GM20431 (cell line): ENCODE data around the gene DPH1.

Source experiments
- in situ Hi-C: fragments of 300-500 bp; cut with MseI, MboI; formaldehyde crosslinking; loops from one replicate; pipeline ENCODE4 v1.15.0; 2020; ENCODE audit warnings: low sequenced_read_pairs; ENCODE audit not compliant: unreplicated experiment

Gene DPH1

DNA sequence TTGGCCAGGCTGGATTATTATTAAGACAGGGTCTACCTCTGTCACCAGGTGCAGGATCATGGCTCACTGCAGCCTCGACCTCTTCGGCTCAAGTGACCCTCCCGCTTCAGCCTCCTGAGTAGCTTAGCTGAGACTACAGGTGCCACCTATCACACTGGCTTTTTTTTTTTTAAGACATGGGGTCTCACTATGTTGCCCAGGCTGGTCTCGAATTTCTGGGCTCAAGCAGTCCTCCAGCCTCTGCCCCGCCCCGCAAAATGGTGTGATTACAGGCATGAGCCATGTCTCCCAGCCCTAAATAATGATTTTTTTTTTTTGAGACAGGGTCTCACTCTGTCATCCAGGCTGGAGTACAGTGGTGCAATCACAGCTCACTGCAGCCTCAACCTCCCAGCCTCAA, 17.6 kb downstream of the DPH1 start:
- in situ Hi-C loops, result no loop called here

GRCh38 chr17:2048805-2049204, 18.9 kb downstream of the DPH1 start:
- in situ Hi-C loops, result no loop called here

DNA sequence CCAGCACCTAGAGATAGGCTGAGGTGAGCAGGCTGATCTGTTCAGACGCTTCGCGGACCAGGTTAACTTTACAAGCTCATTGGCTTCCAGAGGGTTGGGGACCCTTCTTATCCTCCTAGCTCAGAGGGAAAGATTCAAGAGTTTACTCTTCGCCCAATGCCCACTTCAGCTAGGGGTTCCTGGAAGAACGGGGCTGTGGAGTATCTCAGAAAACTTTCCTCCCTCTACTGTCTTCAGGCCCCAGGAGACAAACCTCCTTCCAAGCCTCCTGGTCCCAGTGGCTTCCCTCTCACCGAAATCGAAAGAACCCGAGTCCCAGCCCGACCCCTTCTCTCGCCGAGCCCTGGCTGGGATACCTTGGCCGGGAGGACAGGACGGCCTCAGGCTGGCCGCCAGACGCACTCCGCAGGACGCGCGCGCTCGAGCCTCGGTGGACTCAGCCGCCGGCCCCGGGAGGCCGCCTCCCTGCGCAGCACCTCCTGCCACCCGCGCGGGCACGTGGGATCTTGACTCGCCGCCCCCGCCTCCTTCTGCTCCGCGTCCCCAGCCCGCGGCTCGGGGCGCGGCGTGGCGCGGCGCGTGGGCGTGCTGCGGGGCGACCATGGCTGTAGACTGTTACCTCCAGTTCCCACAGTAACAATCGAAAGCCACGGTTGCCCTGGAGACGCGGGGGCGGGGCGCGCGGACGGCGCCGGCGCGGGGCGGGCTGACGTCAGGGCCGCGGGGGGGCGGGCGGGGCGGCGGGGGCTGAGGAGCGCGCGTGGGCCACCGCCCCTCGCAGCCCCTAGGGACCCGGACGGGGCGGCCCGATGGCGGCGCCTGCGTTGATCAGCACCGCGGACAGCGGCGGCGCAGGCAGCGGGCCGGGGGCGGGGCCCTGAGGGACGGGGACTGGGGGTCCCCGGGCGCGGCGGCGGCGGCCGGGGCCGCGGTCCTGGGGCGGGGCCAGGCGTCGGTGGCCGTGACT, 19.7 kb downstream of the DPH1 start:
- in situ Hi-C loops, result no loop called here

DNA sequence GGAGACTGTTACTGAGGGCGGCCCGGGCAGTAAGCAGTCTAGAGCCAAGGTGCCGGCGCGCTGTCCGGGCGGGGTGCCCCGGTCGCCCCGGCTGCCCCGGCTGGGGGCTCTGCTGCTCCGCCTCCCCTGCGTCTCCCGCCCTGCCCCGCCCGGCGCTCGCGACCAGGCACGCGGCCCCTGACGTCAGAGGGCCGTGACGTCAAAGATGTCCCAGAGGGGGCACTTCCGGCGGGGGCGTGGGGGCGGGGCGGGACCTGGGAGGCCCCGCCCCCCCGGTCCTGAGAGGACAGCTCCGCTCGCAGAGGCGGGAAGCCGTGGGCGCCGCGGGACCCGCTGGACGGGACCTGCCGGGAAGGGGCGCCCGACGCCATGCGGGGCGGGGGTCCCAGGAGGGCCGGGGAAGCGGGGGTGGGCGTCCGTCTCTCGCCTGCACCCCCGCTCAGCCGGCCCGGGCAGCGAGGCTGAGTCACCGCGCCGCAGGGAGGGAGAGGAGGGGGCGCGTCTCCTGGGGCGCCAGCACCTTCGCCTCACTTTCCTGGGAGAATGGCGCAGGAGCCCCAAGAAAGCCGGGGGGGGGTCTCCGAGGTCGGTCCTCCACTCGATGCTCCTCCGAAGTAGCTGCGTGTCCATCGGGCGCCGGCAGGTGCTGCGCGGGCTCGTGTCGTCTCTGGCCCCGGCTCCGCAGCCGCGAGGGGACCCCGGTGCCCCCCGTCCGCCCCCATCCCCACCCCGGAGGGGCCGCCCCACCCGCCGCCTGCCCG, 20.5 kb downstream of the DPH1 start:
- in situ Hi-C loops, result no loop called here

DNA sequence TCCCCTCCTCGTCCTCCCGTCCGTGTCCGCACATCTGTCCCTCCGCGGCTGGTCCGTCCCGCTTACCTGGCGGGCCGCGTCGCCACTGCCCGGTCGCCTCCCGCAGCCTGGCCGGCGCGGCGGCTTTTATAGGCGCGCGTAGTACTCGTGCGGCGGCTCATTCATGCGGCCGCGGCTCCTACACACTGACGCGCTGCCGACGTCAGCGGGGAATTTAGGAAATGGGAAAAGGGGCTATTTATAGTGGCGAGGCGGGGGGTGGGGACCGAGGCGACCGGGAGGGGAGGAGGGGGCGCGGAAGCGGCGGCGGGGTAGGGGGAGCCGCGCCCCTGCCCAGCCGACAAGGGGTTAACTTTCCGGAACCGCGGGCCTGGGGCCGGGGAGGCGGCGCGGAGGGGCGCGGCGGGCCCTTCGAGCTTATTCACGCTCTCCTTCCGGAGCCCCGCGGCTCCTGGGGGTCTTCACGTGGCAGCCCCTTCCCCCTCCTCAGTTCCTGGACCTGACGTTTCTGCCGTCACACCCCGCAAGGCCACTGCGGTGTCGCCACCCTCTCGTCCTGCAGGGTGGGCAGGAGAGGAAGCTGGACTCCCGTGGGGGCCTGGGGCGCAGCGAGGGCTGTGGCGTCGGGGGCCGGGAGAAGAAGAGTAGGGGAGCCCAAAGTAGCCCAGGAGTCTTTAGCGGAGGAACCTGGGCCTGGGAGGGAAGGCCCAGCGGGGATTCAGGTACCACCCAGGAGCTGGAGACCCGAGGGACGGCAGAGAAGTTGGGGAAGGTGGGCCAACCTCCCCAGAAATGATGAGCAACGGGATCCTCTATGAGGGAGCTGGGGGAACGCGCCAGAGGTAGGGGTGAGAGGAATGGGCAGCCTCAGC, 21.3 kb downstream of the DPH1 start:
- in situ Hi-C loops, result no loop called here

DNA sequence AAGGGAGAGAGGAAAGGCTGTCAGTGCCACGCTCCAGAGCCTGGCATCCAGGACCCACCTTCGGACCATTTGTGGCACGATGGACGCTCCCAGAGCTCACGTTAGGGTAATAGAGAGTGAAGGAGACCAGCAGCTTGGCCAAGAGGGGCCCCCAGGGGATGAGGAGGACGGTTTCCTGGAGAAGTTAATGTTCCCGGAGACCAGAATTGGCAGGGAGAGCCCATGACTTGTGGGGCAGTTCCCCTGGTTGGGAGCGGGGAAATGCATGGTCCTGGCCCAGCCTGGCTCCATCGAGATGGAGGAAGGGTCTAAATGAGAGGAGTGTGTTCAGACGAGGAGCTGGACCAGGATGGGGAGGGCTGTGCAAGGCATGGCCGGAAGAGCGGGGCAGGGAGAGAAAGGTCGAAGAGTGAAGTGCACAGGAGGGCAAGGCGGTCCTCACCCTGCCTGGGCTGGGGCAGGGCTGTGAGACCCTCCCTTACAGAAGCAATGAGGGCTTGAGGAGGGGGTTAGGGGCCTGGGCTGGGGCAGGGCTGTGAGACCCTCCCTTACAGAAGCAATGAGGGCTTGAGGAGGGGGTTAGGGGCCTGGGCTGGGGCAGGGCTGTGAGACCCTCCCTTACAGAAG, 22.1 kb downstream of the DPH1 start:
- in situ Hi-C loops, result no loop called here

GRCh38 chr17:2053380-2054261, 23.7 kb downstream of the DPH1 start:
- in situ Hi-C loops, result no loop called here

DNA sequence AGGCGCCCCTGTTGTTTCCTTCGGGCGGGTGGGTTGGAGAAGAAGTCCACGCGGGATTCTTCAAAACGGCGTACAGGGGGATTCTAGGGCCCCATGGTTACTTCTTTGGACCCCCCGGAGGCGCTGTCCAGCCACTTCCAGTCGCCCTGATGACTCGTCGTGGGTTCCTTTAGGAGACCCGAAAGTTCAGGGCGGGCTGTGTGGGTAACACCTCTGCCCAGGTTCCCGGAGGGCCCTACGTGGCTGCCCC, 24.2 kb downstream of the DPH1 start:
- in situ Hi-C loops, result no loop called here

DNA sequence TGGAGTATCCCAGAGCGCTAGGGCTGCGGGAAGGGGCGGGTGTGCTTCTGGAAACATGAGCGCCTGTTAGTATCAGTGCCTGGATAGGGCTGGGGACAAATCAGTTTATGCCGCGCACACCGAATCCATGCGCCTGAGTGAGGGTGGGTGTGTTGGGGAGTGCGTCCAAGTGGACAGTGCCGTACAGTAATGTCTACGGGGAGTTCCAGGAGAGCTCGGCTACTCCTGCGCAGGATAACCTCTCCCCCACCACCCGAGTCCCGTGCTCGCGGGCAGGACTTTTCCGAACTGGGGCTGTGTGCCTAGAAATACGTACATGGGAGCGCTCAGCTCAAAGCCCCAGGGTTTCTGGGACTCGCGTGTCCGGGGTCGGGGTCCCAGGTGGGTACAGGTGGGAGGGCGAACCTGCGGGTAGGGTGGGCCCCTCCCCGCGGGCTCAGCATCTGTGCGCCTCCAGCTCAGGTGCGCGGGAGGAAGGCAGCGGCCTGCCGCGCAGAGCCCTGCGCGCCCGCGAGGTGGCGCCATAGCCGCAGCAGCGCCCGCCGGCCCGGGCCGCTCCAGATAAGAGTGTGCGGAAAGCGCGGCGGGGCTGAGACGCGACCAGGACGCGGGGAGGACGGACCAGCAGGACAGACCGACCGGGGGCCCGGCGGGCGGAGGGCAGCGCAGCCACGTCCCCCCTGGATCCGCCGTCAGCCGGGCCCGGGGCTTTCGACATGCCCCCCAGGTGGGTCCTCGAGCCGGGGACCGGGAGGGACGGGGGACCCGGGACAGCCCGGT, 24.7 kb downstream of the DPH1 start, which contains the start of gene HIC1:
TSS of gene HIC1 (plus strand) at position 592 of the 780 bp plus-strand sequence. CDS start 1,588 bp downstream, outside the sequence.
- in situ Hi-C loops, result no loop called here

DNA sequence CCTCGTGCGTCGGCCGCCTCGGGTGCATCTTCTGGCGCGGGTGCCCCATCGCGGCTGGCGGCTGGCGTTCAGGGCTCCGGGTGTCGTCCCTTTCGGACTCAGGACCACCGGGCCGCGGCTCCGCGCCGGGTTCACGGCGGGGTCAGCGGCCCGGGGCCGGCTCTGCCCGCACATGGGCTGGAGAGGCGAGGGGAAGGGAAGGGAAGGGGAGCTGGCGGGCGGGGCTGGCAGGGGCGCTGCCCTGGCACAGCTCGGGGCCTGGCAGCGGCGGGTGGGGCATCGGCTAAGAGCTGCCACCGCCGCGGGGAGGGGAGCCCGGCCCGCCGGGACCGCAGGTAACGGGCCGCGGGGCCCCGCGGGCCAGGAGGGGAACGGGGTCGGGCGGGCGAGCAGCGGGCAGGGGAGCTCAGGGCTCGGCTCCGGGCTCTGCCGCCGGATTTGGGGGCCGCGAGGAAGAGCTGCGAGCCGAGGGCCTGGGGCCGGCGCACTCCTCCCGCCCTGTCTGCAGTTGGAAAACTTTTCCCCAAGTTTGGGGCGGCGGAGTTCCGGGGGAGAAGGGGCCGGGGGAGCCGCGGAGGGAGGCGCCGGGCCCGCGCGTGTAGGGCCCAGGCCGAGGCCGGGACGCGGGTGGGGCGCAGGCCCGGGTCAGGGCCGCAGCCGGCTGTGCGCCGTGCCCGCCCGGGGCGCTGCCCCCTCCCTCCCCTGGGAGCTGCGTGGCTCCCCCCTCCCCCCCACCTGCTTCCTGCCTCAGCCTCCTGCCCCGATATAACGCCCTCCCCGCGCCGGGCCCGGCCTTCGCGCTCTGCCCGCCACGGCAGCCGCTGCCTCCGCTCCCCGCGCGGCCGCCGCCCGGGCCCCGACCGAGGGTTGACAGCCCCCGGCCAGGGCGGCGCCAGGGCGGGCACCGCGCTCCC, 25.6 kb downstream of the DPH1 start:
- in situ Hi-C loops, result no loop called here

DNA sequence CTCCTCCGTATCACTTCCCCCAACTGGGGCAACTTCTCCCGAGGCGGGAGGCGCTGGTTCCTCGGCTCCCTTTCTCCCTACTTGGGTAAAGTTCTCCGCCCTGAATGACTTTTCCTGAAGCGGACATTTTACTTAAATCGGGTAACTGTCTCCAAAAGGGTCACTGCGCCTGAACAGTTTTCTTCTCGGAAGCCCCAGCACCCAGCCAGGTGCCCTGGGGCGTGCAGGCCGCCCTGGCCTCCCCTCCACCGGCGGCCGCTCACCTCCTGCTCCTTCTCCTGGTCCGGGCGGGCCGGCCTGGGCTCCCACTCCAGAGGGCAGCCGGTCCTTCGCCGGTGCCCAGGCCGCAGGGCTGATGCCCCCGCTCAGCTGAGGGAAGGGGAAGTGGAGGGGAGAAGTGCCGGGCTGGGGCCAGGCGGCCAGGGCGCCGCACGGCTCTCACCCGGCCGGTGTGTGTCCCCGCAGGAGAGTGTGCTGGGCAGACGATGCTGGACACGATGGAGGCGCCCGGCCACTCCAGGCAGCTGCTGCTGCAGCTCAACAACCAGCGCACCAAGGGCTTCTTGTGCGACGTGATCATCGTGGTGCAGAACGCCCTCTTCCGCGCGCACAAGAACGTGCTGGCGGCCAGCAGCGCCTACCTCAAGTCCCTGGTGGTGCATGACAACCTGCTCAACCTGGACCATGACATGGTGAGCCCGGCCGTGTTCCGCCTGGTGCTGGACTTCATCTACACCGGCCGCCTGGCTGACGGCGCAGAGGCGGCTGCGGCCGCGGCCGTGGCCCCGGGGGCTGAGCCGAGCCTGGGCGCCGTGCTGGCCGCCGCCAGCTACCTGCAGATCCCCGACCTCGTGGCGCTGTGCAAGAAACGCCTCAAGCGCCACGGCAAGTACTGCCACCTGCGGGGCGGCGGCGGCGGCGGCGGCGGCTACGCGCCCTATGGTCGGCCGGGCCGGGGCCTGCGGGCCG, 26.5 kb downstream of the DPH1 start:
- in situ Hi-C loops, result no loop called here

DNA sequence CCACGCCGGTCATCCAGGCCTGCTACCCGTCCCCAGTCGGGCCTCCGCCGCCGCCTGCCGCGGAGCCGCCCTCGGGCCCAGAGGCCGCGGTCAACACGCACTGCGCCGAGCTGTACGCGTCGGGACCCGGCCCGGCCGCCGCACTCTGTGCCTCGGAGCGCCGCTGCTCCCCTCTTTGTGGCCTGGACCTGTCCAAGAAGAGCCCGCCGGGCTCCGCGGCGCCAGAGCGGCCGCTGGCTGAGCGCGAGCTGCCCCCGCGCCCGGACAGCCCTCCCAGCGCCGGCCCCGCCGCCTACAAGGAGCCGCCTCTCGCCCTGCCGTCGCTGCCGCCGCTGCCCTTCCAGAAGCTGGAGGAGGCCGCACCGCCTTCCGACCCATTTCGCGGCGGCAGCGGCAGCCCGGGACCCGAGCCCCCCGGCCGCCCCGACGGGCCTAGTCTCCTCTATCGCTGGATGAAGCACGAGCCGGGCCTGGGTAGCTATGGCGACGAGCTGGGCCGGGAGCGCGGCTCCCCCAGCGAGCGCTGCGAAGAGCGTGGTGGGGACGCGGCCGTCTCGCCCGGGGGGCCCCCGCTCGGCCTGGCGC, 27.3 kb downstream of the DPH1 start:
- in situ Hi-C loops, result no loop called here

- in situ Hi-C loops, result no loop called here
Measured at GRCh38 chr17:2057760-2058585, 28.0 kb downstream of the DPH1 start.

- in situ Hi-C loops, result no loop called here
Measured at GRCh38 chr17:2058586-2059546, 28.9 kb downstream of the DPH1 start.
